Measurements from ENCODE around the gene ALDH3A1.

The ALDH3A1 gene

GRCh38 chr17:19703106-19703827 is 44.8 kb downstream of the ALDH3A1 start:
- no peak for DNase-seq (ENCODE audit: low spot score)

GRCh38 chr17:19702217-19702641 is 45.9 kb downstream of the ALDH3A1 start:
- no peak for DNase-seq (ENCODE audit: low spot score)

Measured in NAMALWA (cell line).